T-helper 2 cell treated with Interferon-gamma antibody and Interleukin-4, amounts not matched to agents 5 μg/mL and 100 μg/mL, for 36 hours (primary cell): ENCODE data around the gene PITPNC1.

Experiments used
- DNase-seq: peaks from one replicate; pipeline ENCODE4 v3.0.0; 2021; ENCODE audit warnings: low spot score
- H3K27ac Mint-ChIP-seq: one replicate; pipeline ENCODE4 v1.8.0; 2021; ENCODE audit warnings: mild to moderate bottlenecking, mixed read lengths
- H3K27me3 Mint-ChIP-seq: one replicate; pipeline ENCODE4 v1.8.0; 2021; ENCODE audit warnings: low read depth, mixed read lengths
- H3K36me3 Mint-ChIP-seq: one replicate; pipeline ENCODE4 v1.8.0; 2021; ENCODE audit warnings: low read depth, mixed read lengths
- H3K4me1 Mint-ChIP-seq: one replicate; pipeline ENCODE4 v1.8.0; 2021; ENCODE audit warnings: low read depth, mixed read lengths
- H3K4me3 Mint-ChIP-seq: one replicate; pipeline ENCODE4 v1.8.0; 2022; ENCODE audit warnings: mild to moderate bottlenecking, moderate library complexity, mixed read lengths
- H3K9me3 Mint-ChIP-seq: one replicate; pipeline ENCODE4 v1.8.0; 2021; ENCODE audit warnings: mixed read lengths

PITPNC1 gene

GRCh38 chr17:67602974-67603373, 225.9 kb downstream of the PITPNC1 start:
- H3K4me1 Mint-ChIP-seq = no peaks in the 10 kb centered on the region
- DNase-seq = peak; percentile 7
- no peak overlapping the region for H3K4me3 Mint-ChIP-seq
- H3K27me3 Mint-ChIP-seq = no peaks in the 10 kb centered on the region
- no peaks in the 10 kb centered on the region for H3K9me3 Mint-ChIP-seq
- no peak overlapping the region for H3K27ac Mint-ChIP-seq
- H3K36me3 Mint-ChIP-seq = no peaks in the 10 kb centered on the region

GRCh38 chr17:67605256-67605912, 228.3 kb downstream of the PITPNC1 start:
- Mint-ChIP-seq H3K4me1 (no peaks in the 10 kb centered on the region), H3K27ac (no peak overlapping the region), H3K27me3 (no peaks in the 10 kb centered on the region), H3K36me3 (no peaks in the 10 kb centered on the region), H3K4me3 (no peak overlapping the region), H3K9me3 (no peaks in the 10 kb centered on the region)
- no peak for DNase-seq

GRCh38 chr17:67606471-67606870, 229.4 kb downstream of the PITPNC1 start:
- no peaks in the 10 kb centered on the region for H3K4me1 Mint-ChIP-seq
- no peak overlapping the region for H3K27ac Mint-ChIP-seq
- no peaks in the 10 kb centered on the region for H3K27me3 Mint-ChIP-seq
- H3K4me3 Mint-ChIP-seq = no peak overlapping the region
- no peaks in the 10 kb centered on the region for H3K36me3 Mint-ChIP-seq
- DNase-seq = no peak
- no peaks in the 10 kb centered on the region for H3K9me3 Mint-ChIP-seq

GRCh38 chr17:67606896-67607604, 230.0 kb downstream of the PITPNC1 start:
- H3K27me3 Mint-ChIP-seq = no peaks in the 10 kb centered on the region
- H3K36me3 Mint-ChIP-seq = no peaks in the 10 kb centered on the region
- H3K4me3 Mint-ChIP-seq = no peak overlapping the region
- no peaks in the 10 kb centered on the region for H3K9me3 Mint-ChIP-seq
- H3K27ac Mint-ChIP-seq = no peak overlapping the region
- no peak for DNase-seq
- peaks cover 1% of the 10 kb centered on the region for H3K4me1 Mint-ChIP-seq

GRCh38 chr17:67610061-67610460, 233.0 kb downstream of the PITPNC1 start:
- H3K4me3 Mint-ChIP-seq = no peak overlapping the region
- no peak for DNase-seq
- H3K36me3 Mint-ChIP-seq = no peaks in the 10 kb centered on the region
- H3K27me3 Mint-ChIP-seq = no peaks in the 10 kb centered on the region
- no peak overlapping the region for H3K27ac Mint-ChIP-seq
- H3K4me1 Mint-ChIP-seq = peaks cover 2% of the 10 kb centered on the region
- no peaks in the 10 kb centered on the region for H3K9me3 Mint-ChIP-seq

GRCh38 chr17:67613961-67614360, 236.9 kb downstream of the PITPNC1 start:
- DNase-seq = no peak
- no peaks in the 10 kb centered on the region for H3K36me3 Mint-ChIP-seq
- peaks cover 2% of the 10 kb centered on the region for H3K4me1 Mint-ChIP-seq
- no peak overlapping the region for H3K4me3 Mint-ChIP-seq
- H3K27me3 Mint-ChIP-seq = no peaks in the 10 kb centered on the region
- H3K27ac Mint-ChIP-seq = no peak overlapping the region
- no peaks in the 10 kb centered on the region for H3K9me3 Mint-ChIP-seq

GRCh38 chr17:67615011-67615561, 238.0 kb downstream of the PITPNC1 start:
- Mint-ChIP-seq H3K4me3 (no peak overlapping the region), H3K27ac (no peak overlapping the region), H3K27me3 (no peaks in the 10 kb centered on the region), H3K4me1 (peaks cover 2% of the 10 kb centered on the region), H3K9me3 (no peaks in the 10 kb centered on the region), H3K36me3 (no peaks in the 10 kb centered on the region)
- DNase-seq = no peak

- no peaks in the 10 kb centered on the region for H3K36me3 Mint-ChIP-seq
- no peak overlapping the region for H3K27ac Mint-ChIP-seq
- no peaks in the 10 kb centered on the region for H3K27me3 Mint-ChIP-seq
- no peak overlapping the region for H3K4me3 Mint-ChIP-seq
- no peaks in the 10 kb centered on the region for H3K9me3 Mint-ChIP-seq
- DNase-seq = no peak
- peaks cover 2% of the 10 kb centered on the region for H3K4me1 Mint-ChIP-seq
Measured at GRCh38 chr17:67615736-67616135, 238.7 kb downstream of the PITPNC1 start.

- Mint-ChIP-seq H3K36me3 (no peaks in the 10 kb centered on the region), H3K27ac (no peak overlapping the region), H3K9me3 (no peaks in the 10 kb centered on the region), H3K4me1 (no peaks in the 10 kb centered on the region), H3K4me3 (no peak overlapping the region), H3K27me3 (no peaks in the 10 kb centered on the region)
- no peak for DNase-seq
Measured at GRCh38 chr17:67617304-67617899, 240.3 kb downstream of the PITPNC1 start.

GRCh38 chr17:67619555-67619954, 242.5 kb downstream of the PITPNC1 start:
- Mint-ChIP-seq H3K27ac (no peak overlapping the region), H3K4me1 (no peaks in the 10 kb centered on the region), H3K4me3 (no peak overlapping the region), H3K27me3 (no peaks in the 10 kb centered on the region), H3K36me3 (no peaks in the 10 kb centered on the region), H3K9me3 (no peaks in the 10 kb centered on the region)
- no peak for DNase-seq

GRCh38 chr17:67620088-67620487, 243.0 kb downstream of the PITPNC1 start:
- Mint-ChIP-seq H3K4me3 (no peak overlapping the region), H3K4me1 (no peaks in the 10 kb centered on the region), H3K9me3 (no peaks in the 10 kb centered on the region), H3K36me3 (no peaks in the 10 kb centered on the region), H3K27ac (no peak overlapping the region), H3K27me3 (no peaks in the 10 kb centered on the region)
- no peak for DNase-seq

GRCh38 chr17:67620636-67621035, 243.6 kb downstream of the PITPNC1 start:
- DNase-seq = no peak
- Mint-ChIP-seq H3K36me3 (no peaks in the 10 kb centered on the region), H3K4me3 (no peak overlapping the region), H3K27me3 (no peaks in the 10 kb centered on the region), H3K9me3 (no peaks in the 10 kb centered on the region), H3K4me1 (no peaks in the 10 kb centered on the region), H3K27ac (no peak overlapping the region)

- H3K9me3 Mint-ChIP-seq = no peaks in the 10 kb centered on the region
- no peaks in the 10 kb centered on the region for H3K36me3 Mint-ChIP-seq
- H3K4me3 Mint-ChIP-seq = no peak overlapping the region
- H3K4me1 Mint-ChIP-seq = no peaks in the 10 kb centered on the region
- H3K27ac Mint-ChIP-seq = no peak overlapping the region
- no peak for DNase-seq
- H3K27me3 Mint-ChIP-seq = no peaks in the 10 kb centered on the region
Measured at GRCh38 chr17:67623767-67624166, 246.7 kb downstream of the PITPNC1 start.

GRCh38 chr17:67624886-67625656, 248.0 kb downstream of the PITPNC1 start:
- H3K9me3 Mint-ChIP-seq = no peaks in the 10 kb centered on the region
- H3K36me3 Mint-ChIP-seq = no peaks in the 10 kb centered on the region
- no peak for DNase-seq
- H3K4me1 Mint-ChIP-seq = no peaks in the 10 kb centered on the region
- H3K4me3 Mint-ChIP-seq = no peak overlapping the region
- H3K27ac Mint-ChIP-seq = no peak overlapping the region
- H3K27me3 Mint-ChIP-seq = no peaks in the 10 kb centered on the region
